Measurements from ENCODE around the gene ST6GALNAC1. TPM values are rescaled to one million over a fixed set of nuclear protein-coding genes. Genes with fewer than 3 reads are reported as not detected.

The ST6GALNAC1 gene
- total RNA-seq, 2 experiments from 2014 or later = not detected

- POLR2A ChIA-PET = no interaction called here
- CTCF ChIA-PET = interaction anchor here (1.3 kb wide), 1 partner anchor 11 kb away, joined by 4 read pairs; no protein-coding TSS in a partner anchor
Observed at GRCh38 chr17:76593384-76593826, 50.2 kb downstream of the ST6GALNAC1 start.

- POLR2A ChIA-PET = interaction anchor here (0.7 kb wide), 1 partner anchor 31 kb away, joined by 3 read pairs; no protein-coding TSS in a partner anchor
Observed at GRCh38 chr17:76588182-76588581, 55.4 kb downstream of the ST6GALNAC1 start.

GRCh38 chr17:76586741-76587487 lies 56.6 kb downstream of the ST6GALNAC1 start:
- ChIA-PET CTCF (interaction anchor here (0.6 to 1.7 kb wide), 7 partner anchors 15 to 81 kb away, joined by 3 to 11 read pairs (median 5); no protein-coding TSS in a partner anchor), POLR2A (no interaction called here)

More at GRCh38 chr17:76588182-76588581, 55.4 kb downstream of the ST6GALNAC1 start:
- CTCF ChIA-PET = interaction anchor here (0.7 to 1.5 kb wide), 2 partner anchors 35 to 59 kb away, joined by 3 read pairs; no protein-coding TSS in a partner anchor

GRCh38 chr17:76585649-76586593 lies 57.6 kb downstream of the ST6GALNAC1 start, which contains the start of gene ST6GALNAC2:
ST6GALNAC2 (minus strand) TSS chr17:76585860; CDS start chr17:76585808, 52 bp downstream.
- ChIA-PET POLR2A (interaction anchor here (0.8 kb wide), 1 partner anchor 29 kb away, joined by 3 read pairs; no protein-coding TSS in a partner anchor), CTCF (interaction anchor here (0.6 to 1.7 kb wide), 8 partner anchors 16 to 80 kb away, joined by 3 to 11 read pairs (median 4); no protein-coding TSS in a partner anchor)

- CTCF ChIA-PET = interaction anchor here (0.8 to 1.7 kb wide), 5 partner anchors 18 to 62 kb away, joined by 3 to 11 read pairs (median 7); no protein-coding TSS in a partner anchor
- POLR2A ChIA-PET = interaction anchor here (1.1 kb wide), 1 partner anchor 27 kb away, joined by 3 read pairs; no protein-coding TSS in a partner anchor
Observed at GRCh38 chr17:76585033-76585648, 58.4 kb downstream of the ST6GALNAC1 start.

- POLR2A ChIA-PET = interaction anchor here (1.1 kb wide), 1 partner anchor 26 kb away, joined by 3 read pairs; no protein-coding TSS in a partner anchor
- CTCF ChIA-PET = interaction anchor here (0.6 to 1.2 kb wide), 3 partner anchors 40 to 1582 kb away, joined by 3 read pairs; no protein-coding TSS in a partner anchor
Observed at GRCh38 chr17:76584427-76585032, 59.0 kb downstream of the ST6GALNAC1 start.

- POLR2A ChIA-PET = no interaction called here
Observed at GRCh38 chr17:76582660-76583059, 60.9 kb downstream of the ST6GALNAC1 start.

GRCh38 chr17:76581515-76581914 lies 62.0 kb downstream of the ST6GALNAC1 start:
- CTCF ChIA-PET = interaction anchor here (0.7 kb wide), 1 partner anchor 58 kb away, joined by 3 read pairs; no protein-coding TSS in a partner anchor
- POLR2A ChIA-PET = no interaction called here

More at GRCh38 chr17:76582660-76583059, 60.9 kb downstream of the ST6GALNAC1 start:
- CTCF ChIA-PET = interaction anchor here (0.7 to 1.0 kb wide), 2 partner anchors 39 to 99 kb away, joined by 3 to 4 read pairs; no protein-coding TSS in a partner anchor

- ChIA-PET POLR2A (no interaction called here), CTCF (no interaction called here)
Observed at GRCh38 chr17:76579281-76579680, 64.3 kb downstream of the ST6GALNAC1 start.

GRCh38 chr17:76578376-76578775 lies 65.2 kb downstream of the ST6GALNAC1 start:
- POLR2A ChIA-PET = no interaction called here
- CTCF ChIA-PET = interaction anchor here (1.1 kb wide), 1 partner anchor 20 kb away, joined by 3 read pairs; no protein-coding TSS in a partner anchor

GRCh38 chr17:76577876-76578275 lies 65.7 kb downstream of the ST6GALNAC1 start:
- POLR2A ChIA-PET = no interaction called here
- CTCF ChIA-PET = interaction anchor here (1.1 kb wide), 1 partner anchor 20 kb away, joined by 3 read pairs; no protein-coding TSS in a partner anchor

GRCh38 chr17:76576189-76576588 lies 67.4 kb downstream of the ST6GALNAC1 start:
- POLR2A ChIA-PET = no interaction called here
- CTCF ChIA-PET = interaction anchor here (0.7 to 1.5 kb wide), 2 partner anchors 45 to 62 kb away, joined by 3 read pairs; no protein-coding TSS in a partner anchor

- POLR2A ChIA-PET = no interaction called here
Observed at GRCh38 chr17:76575570-76575969, 68.0 kb downstream of the ST6GALNAC1 start.

More at GRCh38 chr17:76575570-76575969, 68.0 kb downstream of the ST6GALNAC1 start:
- CTCF ChIA-PET = interaction anchor here (1.5 kb wide), 1 partner anchor 62 kb away, joined by 3 read pairs; no protein-coding TSS in a partner anchor

Other genes with a start within 250 kb of the ST6GALNAC1 start
- 10 to 100 TPM; 40.5 to 41.6 TPM for gene UBE2O, start 190.6 kb downstream of the ST6GALNAC1 start, total RNA-seq
- under 1 TPM in 1 of 2 experiments, not detected in 1; 0.21 TPM for gene AANAT, start 176.2 kb downstream of the ST6GALNAC1 start, total RNA-seq
- gene RHBDF2, start 142.3 kb downstream of the ST6GALNAC1 start, total RNA-seq = 10 to 100 TPM; 34.3 to 34.4 TPM
- gene CYGB, start 106.0 kb downstream of the ST6GALNAC1 start, total RNA-seq = not detected
- gene PRCD, start 103.7 kb downstream of the ST6GALNAC1 start, total RNA-seq = under 1 TPM in 1 of 2 experiments, not detected in 1; 0.08 TPM
- gene ST6GALNAC2, start 57.9 kb downstream of the ST6GALNAC1 start, total RNA-seq = not detected
- 10 to 100 TPM; 24.5 to 26.0 TPM for gene MXRA7, start 67.2 kb upstream of the ST6GALNAC1 start, total RNA-seq
- gene JMJD6, start 82.8 kb upstream of the ST6GALNAC1 start, total RNA-seq = 10 to 100 TPM; 72.2 to 76.2 TPM
- gene METTL23, start 83.1 kb upstream of the ST6GALNAC1 start, total RNA-seq = 10 to 100 TPM; 40.5 to 41.0 TPM
- 100 to 1,000 TPM; 578 to 586 TPM for gene SRSF2, start 93.6 kb upstream of the ST6GALNAC1 start, total RNA-seq
- 10 to 100 TPM; 17.3 to 19.8 TPM for gene MFSD11, start 94.4 kb upstream of the ST6GALNAC1 start, total RNA-seq
- under 1 TPM; 0.10 to 0.23 TPM for gene MGAT5B, start 224.6 kb upstream of the ST6GALNAC1 start, total RNA-seq